HG03095 (cell line): ENCODE results near the gene AQP10.
A peak's percentile ranks its signal among the peaks of the same experiment; 100 is the strongest.
"Not testable (repeated sequence)": the region's sequence is repeated elsewhere in the genome, so short reads cannot be mapped to it uniquely, and the experiment has no call there.

Experiments used
- ATAC-seq: cut with Tn5 transposase; IDR thresholded peaks from one replicate; pipeline ENCODE4 v1.9.1; 2021; ENCODE audit warnings: moderate library complexity; ENCODE audit not compliant: unreplicated experiment

Gene AQP10, protein sequence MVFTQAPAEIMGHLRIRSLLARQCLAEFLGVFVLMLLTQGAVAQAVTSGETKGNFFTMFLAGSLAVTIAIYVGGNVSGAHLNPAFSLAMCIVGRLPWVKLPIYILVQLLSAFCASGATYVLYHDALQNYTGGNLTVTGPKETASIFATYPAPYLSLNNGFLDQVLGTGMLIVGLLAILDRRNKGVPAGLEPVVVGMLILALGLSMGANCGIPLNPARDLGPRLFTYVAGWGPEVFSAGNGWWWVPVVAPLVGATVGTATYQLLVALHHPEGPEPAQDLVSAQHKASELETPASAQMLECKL

DNA sequence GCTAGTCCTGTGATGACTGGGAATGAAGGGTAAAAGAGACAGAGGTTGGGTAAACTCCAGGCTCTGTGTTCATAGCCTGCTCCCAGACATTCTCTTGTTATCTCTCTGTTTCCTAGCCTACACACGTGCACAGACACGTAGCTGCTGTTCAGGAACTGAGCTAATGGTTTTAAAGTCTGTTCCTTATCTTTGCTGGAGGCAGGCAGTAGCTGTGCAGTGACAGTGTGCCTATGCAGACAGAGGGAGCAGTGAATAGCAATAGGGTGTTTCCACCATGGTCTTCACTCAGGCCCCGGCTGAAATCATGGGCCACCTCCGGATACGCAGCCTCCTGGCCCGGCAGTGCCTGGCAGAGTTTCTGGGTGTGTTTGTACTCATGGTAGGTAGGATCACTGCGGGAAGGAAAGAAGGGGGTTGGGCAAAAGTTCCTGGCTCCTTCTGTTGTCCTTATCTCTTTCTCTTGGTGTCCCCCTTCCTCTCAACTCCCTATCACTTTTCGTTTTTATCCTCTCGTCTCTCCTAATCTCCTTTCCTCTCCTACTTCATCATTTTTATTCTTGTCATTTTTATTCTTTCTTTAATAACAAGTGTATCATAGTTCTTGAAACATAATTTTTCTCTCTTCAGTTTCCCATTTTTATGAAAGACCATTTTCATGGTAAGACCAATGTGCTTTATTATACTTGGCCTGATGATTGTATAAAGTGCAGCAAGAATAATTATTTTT is at the start of gene AQP10:
TSS of gene AQP10 (plus strand) at position 212 of the 727 bp plus-strand sequence. CDS start at position 275, 63 bp downstream.
- no peak for ATAC-seq

DNA sequence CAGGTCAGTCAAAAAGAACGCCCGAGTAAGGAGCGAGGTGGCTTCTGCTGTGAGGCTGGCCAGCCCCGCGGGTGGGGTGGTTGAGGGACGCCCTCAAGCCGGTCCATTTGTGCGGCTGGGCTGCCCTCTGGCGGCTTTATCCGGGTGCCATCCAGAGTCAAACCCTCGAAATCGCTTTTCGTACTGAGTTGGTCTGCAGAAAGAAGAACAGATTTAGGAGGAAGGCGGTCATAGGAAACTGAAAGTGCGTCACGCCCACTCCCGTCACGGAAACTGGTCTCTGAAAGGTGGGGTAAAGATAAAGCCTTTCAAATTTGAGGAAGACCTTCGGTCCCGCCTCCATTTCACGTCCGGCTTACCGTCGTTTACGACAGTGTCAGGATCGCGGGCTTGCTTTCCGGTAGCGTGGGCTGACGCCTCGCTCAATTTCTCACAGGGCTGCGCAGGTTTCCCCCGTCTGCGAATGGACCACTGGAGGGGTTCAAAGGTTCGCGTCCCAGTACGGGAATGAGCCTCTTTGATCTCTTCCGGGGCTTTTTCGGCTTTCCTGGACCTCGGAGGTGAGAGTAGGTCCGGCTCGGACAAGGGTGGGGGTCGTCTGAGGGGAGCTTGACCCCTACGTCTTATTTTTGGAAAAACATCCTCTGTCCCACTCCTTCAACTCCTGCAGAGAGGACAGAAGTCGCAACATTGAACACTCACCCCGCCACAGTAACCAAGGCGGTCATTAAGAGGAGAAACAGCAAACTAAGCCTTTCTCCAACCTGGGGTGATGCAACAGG is 48.5 kb upstream of the AQP10 start, which contains the start of gene HAX1:
TSS of gene HAX1 (plus strand) at position 413 of the 782 bp plus-strand sequence. CDS start at position 508, 95 bp downstream.
- peak; percentile 76 for ATAC-seq

DNA sequence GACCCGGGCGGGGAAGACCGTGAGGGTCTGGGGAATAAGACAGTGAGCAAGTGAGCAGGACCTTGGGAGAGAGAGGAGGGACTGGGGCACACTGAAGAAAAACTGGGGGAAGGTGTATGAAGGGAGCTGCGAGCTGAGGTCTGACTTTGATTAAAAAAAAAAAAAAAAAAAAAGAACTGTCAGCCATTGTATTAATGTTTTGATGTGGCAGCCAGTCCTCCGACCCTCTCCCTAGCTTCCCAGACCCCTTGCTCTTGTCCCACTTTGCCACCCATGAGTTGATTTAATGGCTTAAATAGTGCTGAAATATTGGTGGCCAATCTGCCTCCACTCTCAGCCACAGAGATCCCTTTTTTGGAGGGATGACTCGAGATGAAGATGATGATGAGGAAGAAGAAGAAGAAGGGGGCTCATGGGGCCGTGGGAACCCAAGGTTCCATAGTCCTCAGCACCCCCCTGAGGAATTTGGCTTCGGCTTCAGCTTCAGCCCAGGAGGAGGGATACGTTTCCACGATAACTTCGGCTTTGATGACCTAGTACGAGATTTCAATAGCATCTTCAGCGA is 47.8 kb upstream of the AQP10 start:
- no peak for ATAC-seq

DNA sequence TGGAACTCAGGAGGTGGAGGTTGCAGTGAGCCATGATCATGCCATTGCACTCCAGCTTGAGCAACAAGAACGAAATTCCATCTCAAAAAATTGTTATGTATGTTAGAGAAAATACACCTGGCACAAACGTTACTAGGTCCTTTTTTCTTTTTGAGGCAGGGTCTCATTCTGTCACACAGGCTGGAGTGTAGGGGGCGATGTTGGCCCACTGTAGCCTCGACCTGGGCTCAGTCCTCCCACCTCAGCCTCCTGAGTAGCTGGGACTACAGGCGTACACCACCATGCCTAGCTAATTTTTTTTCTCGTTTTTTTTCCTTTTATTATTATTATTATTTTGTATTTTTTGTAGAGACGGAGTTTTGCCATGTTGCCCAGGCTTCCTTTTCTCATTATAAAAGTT is 44.1 kb upstream of the AQP10 start:
- no peak for ATAC-seq

DNA sequence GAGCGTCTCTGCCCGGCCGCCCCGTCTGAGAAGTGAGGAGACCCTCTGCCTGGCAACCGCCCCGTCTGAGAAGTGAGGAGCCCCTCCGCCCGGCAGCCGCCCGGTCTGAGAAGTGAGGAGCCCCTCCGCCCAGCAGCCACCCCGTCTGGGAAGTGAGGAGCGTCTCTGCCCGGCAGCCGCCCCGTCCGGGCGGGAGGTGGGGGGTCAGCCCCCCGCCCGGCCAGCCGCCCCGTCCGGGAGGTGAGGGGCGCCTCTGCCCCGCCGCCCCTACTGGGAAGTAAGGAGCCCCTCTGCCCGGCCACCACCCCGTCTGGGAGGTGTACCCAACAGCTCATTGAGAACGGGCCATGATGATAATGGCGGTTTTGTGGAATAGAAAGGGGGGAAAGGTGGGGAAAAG is 33.3 kb upstream of the AQP10 start:
- ATAC-seq, result not testable (repeated sequence)

DNA sequence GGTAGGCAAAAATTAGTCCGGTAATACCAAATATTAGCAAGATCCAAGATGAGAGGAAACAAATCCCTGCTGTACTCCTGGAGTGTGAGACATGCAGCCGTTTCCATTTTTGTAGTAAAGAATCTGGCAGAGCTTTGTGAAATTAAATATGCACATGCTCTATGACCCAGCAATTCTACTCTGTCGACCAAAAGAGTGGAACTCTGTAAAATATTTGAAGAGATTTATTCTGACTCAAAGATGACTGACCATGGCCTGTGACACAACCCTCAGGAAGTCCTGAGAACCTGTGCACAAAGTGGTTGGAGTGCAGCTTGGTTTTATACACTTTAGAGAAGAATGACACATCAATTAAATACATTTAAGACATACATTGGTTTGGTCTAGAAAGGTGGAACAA is 32.2 kb upstream of the AQP10 start:
- ATAC-seq, result no peak

DNA sequence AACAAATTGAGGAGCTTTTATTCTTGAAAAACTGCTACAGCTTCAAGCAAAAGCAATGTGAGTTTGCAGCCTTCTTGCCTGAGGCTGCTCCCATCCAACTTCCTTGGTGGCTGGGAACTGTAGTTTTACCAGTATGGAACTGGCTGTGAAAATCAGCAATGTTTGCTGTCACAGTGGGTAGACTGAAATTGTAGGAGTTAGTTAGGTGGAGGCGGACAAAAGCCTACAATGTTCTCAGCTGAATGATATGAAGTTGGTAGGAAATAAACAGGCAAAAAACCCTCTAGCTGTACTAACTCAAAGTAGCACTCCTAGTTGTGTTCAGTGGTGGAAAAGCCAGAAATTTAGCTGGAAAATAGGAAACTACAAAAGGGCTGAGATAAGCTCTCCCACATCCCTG is 30.0 kb upstream of the AQP10 start:
- ATAC-seq, result no peak

DNA sequence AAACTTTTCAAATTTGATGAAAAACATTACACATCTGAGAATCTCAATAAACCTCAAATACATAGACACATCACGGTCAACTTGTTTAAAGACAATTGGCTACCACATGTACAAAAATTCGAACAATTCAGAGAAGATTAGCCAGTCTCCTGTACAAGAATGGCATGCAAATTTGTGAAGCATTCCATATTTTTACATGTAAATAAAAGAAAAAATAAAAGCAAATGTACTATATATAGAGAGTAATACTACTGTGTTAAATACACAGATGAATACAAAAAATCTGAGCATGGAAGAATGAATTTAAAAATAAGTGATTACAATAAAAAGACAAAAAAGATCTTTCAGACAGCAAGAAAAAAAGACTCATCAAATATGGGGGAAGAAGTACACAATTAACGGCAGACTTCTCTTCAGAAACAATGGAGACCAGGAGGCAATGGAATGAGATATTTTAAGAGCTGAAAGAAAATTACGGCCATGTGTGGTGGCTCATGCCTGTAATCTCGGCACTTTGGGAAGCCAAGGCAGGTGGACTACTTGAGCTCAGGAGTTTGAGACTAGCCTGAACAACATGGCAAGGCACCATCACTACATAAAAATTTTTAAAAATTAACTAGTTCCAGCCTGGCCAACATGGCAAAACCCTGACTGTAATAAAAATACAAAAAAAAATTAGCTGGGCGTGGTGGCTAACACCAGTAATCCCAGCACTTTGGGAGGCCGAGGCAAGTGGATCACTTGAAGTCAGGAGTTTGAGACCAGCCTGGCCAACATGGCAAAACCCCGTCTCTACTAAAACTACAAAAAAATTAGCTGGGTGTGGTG is 25.3 kb upstream of the AQP10 start:
- ATAC-seq, result no peak

DNA sequence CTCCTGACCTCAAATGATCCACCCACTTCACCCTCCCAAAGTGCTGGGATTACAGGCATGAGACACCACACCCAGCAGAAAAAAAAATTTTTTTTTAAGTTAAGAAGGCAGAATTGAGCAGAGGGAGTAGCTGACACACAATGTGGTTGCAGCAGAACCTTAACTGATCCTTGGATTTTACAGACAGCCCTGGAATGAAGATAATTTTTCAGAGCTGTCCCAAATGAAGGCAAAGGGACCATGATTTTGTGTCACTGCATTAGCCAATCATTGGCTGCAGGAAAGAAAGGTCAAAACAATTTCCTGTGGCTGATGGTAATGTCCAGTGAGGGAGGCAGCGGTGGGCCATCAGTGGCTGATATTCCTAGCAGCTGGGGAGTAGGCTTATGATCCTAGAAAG is 19.3 kb upstream of the AQP10 start:
- ATAC-seq, result no peak

DNA sequence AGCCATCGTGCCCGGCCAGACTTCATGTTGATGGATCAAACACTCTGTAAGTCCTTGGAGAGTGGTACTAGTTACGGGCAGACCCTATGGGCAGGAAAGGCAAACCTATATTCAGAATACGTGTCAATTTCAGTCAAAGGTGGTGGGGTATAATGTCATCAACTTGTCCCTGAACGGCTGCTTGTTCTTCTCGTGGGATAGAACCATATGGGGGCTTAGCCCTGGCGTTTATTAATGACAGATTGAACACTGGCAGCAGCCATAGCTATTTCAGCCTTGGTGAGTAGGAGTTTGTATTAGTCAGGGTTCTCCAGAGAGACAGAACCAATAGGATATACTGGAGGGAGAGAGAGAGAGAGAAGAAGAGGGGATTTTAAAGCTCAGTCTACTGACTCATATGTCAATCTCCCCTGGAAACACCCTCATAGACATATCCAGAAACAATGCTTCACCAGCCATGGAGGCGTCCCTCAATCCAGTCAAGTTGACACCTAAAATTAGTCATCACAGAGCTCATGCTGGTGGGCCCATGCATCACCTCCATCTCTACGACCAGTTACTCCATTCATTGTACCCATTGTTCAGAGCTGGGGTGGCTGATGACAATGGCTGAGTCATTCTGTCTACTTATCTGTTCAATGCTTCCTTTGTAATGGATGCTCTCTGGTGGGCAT is 16.1 kb upstream of the AQP10 start:
- ATAC-seq, result no peak

DNA sequence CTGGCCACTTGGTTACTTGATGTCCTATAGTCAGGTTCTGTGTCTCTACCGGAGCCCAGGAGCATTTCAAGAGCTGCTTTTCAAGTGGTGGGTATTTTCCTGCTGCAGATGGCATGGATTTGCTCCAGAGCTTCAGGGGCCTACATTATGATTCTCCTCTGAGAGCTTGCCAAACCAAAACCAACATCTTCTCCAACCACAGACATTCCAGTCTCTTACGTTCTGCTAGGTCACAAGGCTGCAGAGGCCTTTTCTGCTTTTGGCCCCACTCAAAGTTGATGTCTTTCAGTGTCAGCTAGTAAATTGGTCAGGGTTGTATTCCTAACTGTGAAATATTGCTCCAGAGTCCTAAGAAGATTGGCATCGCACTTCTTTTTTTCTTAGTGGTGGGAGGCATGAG is 14.7 kb upstream of the AQP10 start:
- no peak for ATAC-seq

DNA sequence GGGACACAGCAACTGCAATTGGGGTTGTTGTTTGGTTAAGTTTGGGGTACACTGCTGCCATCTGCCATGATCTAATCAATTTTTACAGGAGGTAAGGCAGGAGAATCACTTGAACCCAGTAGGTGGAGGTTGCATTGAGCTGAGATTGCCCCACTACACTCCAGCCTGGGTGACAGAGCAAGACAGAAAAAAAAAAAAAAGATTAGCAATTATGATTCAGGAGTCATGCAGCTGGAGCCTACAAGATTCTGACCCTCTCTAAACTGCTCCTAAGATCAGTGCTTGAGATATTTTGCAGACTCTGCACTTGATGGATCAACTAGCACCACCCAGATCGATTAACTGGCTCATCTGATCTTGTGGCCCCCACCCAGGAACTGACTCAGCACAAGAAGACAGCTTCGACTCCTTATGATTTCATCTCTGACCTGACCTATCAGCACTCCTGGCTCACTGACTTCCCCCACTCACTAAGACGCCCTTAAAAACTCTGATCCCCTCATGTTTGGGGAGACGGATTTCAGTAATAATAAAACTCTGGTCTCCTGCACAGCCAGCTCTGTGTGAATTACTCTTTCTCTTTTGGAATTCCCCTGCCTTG is 13.1 kb upstream of the AQP10 start:
- ATAC-seq, result not testable (repeated sequence)

DNA sequence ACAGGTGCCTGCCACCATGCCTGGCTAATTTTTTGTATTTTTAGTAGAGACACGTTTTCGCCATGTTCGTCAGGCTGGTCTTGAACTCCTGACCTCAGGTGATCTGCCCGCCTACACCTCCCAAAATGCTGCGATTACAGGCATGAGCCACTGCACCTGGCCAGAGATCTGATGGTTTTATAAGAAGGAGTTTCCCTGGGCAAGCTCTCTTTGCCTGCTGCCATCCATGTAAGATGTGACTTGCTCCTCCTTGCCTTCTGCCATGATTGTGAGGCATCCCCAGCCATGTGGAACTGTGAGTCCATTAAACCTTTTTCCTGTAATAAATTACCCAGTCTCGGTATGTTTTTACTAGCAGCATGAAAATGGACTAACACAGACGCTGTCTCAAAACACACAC is 11.8 kb upstream of the AQP10 start:
- ATAC-seq, result not testable (repeated sequence)

DNA sequence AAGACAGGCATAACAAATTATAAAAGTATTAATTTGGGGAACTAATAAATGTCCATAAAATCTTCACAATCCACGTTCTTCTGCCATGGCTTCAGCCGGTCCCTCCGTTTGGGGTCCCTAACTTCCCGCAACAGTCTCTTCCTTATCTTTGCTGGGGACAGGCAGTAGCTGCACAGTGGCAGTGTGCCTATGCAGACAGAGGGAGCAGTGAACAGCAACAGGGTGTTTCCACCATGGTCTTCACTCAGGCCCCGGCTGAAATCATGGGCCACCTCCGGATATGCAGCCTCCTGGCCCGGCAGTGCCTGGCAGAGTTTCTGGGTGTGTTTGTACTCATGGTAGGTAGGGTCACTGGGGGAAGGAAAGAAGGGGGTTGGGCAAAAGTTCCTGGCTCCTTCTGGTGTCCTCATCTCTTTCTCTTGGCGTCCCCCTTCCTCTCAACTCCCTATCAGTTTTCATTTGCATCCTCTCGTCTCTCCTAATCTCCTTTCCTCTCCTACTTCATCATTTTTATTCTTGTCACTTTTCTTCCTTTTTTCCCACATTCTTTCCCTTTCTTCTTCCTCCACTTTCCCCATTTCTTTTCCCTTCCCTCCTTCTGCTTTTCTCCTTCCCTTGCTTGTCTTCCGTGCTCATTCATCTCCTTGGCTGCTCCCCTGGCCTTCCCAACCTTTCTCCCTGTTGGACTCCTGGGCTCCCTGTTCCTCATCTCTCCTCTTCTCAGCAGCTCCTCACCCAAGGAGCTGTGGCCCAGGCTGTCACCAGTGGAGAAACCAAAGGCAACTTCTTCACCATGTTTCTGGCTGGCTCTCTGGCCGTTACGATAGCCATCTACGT is 8.4 kb upstream of the AQP10 start:
- ATAC-seq, result not testable (repeated sequence)

DNA sequence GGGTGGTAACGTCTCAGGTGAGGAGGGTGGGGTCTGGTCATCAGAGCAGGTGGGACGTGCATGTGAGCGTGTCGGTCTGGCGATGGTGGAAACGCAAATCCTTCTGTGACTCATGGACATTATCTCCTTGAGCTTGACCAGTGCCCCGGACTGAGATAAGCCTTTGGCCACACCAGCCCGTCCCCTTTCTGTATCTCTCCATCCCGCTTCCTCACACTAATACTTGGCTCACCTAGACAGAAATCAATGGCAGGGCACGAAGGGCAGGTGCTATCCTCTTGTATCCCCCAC is 7.9 kb upstream of the AQP10 start:
- ATAC-seq, result no peak

DNA sequence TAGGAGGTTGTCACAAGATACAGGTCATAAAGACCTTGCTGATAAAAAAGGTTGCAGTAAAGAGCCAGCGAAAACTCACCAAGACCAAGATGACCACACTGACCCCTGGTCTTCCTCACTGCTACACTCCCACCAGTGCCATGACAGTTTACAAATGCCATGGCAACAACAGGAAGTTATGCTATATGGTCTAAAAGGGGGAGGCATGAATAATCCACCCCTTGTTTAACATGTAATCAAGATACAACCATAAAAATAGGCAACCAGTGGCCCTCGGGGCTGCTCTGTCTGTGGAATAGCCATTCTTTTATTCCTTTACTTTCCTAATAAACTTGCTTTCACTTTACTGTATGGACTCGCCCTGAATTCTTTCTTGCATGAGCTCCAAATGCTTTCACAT is 6.7 kb upstream of the AQP10 start:
- ATAC-seq, result not testable (repeated sequence)

DNA sequence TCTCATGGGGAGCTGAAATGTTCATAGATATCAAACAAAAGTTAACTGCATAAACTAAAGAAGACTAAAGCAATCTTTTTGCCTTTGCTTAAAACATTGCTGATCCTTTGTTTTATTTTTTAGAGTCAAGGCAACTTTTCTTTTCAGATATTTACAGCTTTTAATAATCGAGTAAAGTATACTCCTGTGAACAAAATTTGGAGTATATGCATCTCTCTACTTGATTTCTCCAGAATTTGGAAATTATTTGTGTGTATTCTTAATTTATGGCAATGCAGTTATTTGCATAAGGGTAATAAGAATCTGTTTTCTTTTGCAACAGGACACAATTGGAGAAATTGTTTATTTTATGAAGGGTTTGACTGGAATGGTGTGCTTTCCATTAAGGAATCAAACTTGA is 4.2 kb upstream of the AQP10 start:
- no peak for ATAC-seq

DNA sequence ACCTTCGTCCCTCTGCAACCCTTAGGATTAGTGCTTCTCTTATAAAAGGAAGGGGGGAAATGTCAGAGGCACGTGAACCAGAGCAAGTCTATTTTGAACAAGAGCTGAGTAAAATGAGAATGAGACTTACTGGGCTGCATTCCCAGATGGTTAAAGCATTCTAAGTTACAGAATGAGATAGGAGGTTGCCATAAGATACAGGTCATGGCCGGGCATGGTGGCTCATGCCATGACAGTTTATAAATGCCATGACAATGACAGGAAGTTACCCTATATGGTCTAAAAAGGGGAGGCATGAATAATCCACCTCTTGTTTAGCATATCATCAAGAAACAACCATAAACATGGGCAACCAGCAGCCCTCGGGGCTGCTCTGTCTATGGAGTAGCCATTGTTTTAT is 2.5 kb upstream of the AQP10 start:
- no peak for ATAC-seq

DNA sequence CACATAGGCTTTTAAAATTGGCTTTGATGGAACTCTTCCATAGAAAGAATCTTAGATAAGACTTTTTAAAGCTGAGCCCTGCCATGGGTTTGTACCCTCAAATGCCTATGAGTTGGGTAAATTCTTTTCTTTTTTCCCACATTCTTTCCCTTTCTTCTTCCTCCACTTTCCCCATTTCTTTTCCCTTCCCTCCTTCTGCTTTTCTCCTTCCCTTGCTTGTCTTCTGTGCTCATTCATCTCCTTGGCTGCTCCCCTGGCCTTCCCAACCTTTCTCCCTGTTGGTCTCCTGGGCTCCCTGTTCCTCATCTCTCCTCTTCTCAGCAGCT is 679 bp downstream of the AQP10 start:
- not testable (repeated sequence) for ATAC-seq
